ENCODE results near the gene GALNT9.

Gene GALNT9

GRCh38 chr12:132344181-132344580 lies 14.8 kb upstream of the GALNT9 start:
- DNase-seq, result no peak

GRCh38 chr12:132343294-132344004 lies 14.1 kb upstream of the GALNT9 start:
- no peak for DNase-seq

- DNase-seq, result no peak
These were observed 13.2 kb upstream of the GALNT9 start for GRCh38 chr12:132342251-132343227.

GRCh38 chr12:132341318-132342050 lies 12.1 kb upstream of the GALNT9 start:
- DNase-seq, result no peak

GRCh38 chr12:132340266-132341035 lies 11.1 kb upstream of the GALNT9 start:
- no peak for DNase-seq

GRCh38 chr12:132339856-132340255 lies 10.5 kb upstream of the GALNT9 start:
- DNase-seq, result no peak

- no peak for DNase-seq
These were observed 9.4 kb upstream of the GALNT9 start for GRCh38 chr12:132338781-132339180.

GRCh38 chr12:132338311-132338710 lies 8.9 kb upstream of the GALNT9 start:
- DNase-seq, result no peak

- DNase-seq, result no peak
These were observed 8.2 kb upstream of the GALNT9 start for GRCh38 chr12:132337557-132337956.

- no peak for DNase-seq
These were observed 7.3 kb upstream of the GALNT9 start for GRCh38 chr12:132336451-132337413.

GRCh38 chr12:132335179-132335756 lies 5.9 kb upstream of the GALNT9 start:
- DNase-seq, result no peak

- DNase-seq, result no peak
These were observed 4.4 kb upstream of the GALNT9 start for GRCh38 chr12:132333766-132334165.

GRCh38 chr12:132333273-132333672 lies 3.9 kb upstream of the GALNT9 start:
- no peak for DNase-seq

- no peak for DNase-seq
These were observed 1.1 kb upstream of the GALNT9 start for GRCh38 chr12:132330549-132330881.

GRCh38 chr12:132329720-132330548 lies 545 bp upstream of the GALNT9 start:
- no peak for DNase-seq

- DNase-seq, result no peak
These were observed 933 bp downstream of the GALNT9 start for GRCh38 chr12:132328282-132329029.

- DNase-seq, result no peak
These were observed 1.8 kb downstream of the GALNT9 start for GRCh38 chr12:132327336-132328171.

GRCh38 chr12:132326646-132327045 lies 2.7 kb downstream of the GALNT9 start:
- DNase-seq, result no peak
